Keratinocyte (primary cell): Measurements from ENCODE around the gene PAGE2B. TPM values are rescaled to one million over a fixed set of nuclear protein-coding genes. Genes with fewer than 3 reads are reported as not detected.

Experiments
- DNase-seq: peaks from one replicate; pipeline ENCODE4 v3.0.0-alpha.2; 2011; ENCODE audit warnings: low read depth, missing footprints, low spot score
- FAIRE-seq: peaks from 2 replicates; lab custom pipeline; 2011; peaks lifted over from hg19 to GRCh38; lab: Jason Lieb, UNC
- H2AFZ ChIP-seq: 2 replicates; pipeline ENCODE4 v1.6.0; 2012; ENCODE audit warnings: low read length, control low read depth, inconsistent platforms; ENCODE audit not compliant: control insufficient read depth
- H3K27ac ChIP-seq: 2 replicates; pipeline ENCODE4 v1.5.1; 2011; ENCODE audit warnings: low read length; ENCODE audit not compliant: control insufficient read depth, insufficient read depth
- H3K27me3 ChIP-seq: 3 replicates; pipeline ENCODE4 v1.6.0; 2011; ENCODE audit warnings: low read length; ENCODE audit not compliant: control insufficient read depth, insufficient read depth; ENCODE audit errors: extremely low read depth
- H3K36me3 ChIP-seq, 2 experiments: 2 replicates in 1 of 2; 3 replicates in 1 of 2; pipeline ENCODE4 v1.5.1; 2011; ENCODE audit warnings: low read length in 2 of 2, mild to moderate bottlenecking in 1 of 2; ENCODE audit not compliant: control insufficient read depth in 2 of 2, insufficient read depth in 2 of 2; ENCODE audit errors: extremely low read depth in 1 of 2
- H3K4me1 ChIP-seq: 3 replicates; pipeline ENCODE4 v1.5.1; 2011; ENCODE audit warnings: low read length; ENCODE audit not compliant: control insufficient read depth, insufficient read depth; ENCODE audit errors: extremely low read depth
- H3K4me2 ChIP-seq: 3 replicates; pipeline ENCODE4 v1.6.0; 2011; ENCODE audit warnings: low read depth, low read length; ENCODE audit not compliant: control insufficient read depth, insufficient read depth; ENCODE audit errors: extremely low read depth
- H3K4me3 ChIP-seq, 3 experiments: fragments of 200-600 bp in 1 of 3; sonication (generic) in 1 of 3; 2 replicates in 2 of 3; 3 replicates in 1 of 3; pipeline ENCODE4 v1.5.1; 2011 to 2016; ENCODE audit warnings: low read length in 3 of 3, mild to moderate bottlenecking in 3 of 3, control low read depth in 2 of 3, inconsistent platforms in 1 of 3, low read depth in 1 of 3, mixed read lengths in 1 of 3, mixed run types in 1 of 3, moderate library complexity in 1 of 3; ENCODE audit not compliant: control insufficient read depth in 2 of 3, insufficient read depth in 2 of 3; ENCODE audit errors: extremely low read depth in 1 of 3
- H3K79me2 ChIP-seq: 2 replicates; pipeline ENCODE4 v1.6.0; 2012; ENCODE audit warnings: low read length; ENCODE audit not compliant: control insufficient read depth, insufficient read depth
- H3K9ac ChIP-seq: 3 replicates; pipeline ENCODE4 v1.6.0; 2011; ENCODE audit warnings: low read length; ENCODE audit not compliant: control insufficient read depth, insufficient read depth; ENCODE audit errors: extremely low read depth
- H3K9me1 ChIP-seq: 3 replicates; pipeline ENCODE4 v1.6.0; 2011; ENCODE audit warnings: low read length; ENCODE audit not compliant: control insufficient read depth, insufficient read depth; ENCODE audit errors: extremely low read depth
- H3K9me3 ChIP-seq: 2 replicates; pipeline ENCODE4 v1.5.1; 2012; ENCODE audit warnings: low read depth, low read length; ENCODE audit not compliant: control insufficient read depth
- H4K20me1 ChIP-seq: 3 replicates; pipeline ENCODE4 v1.6.0; 2011; ENCODE audit warnings: low read length; ENCODE audit not compliant: control insufficient read depth, insufficient read depth; ENCODE audit errors: extremely low read depth
- EZH2 ChIP-seq: IDR thresholded peaks from one replicate; pipeline ENCODE4 v1.6.1; 2012; ENCODE audit warnings: inconsistent platforms, mild to moderate bottlenecking, low read length, moderate library complexity
- dilution Hi-C: fragments of 300-500 bp; cut with MboI; formaldehyde crosslinking; loops from one replicate; pipeline ENCODE4 v1.7.0; 2020; ENCODE audit warnings: low sequenced_read_pairs; ENCODE audit not compliant: extremely low pct_ligation_motif_present
- polyA plus RNA-seq, 5 experiments: library from polyadenylated mRNA; depleted of rRNA in 3 of 5; stranded (reverse) in 3 of 5; stranded (forward) in 1 of 5; unstranded in 1 of 5; fragments of >200 nt; gene quantifications; 1 replicate in 1 of 5; 2 replicates in 3 of 5; 3 replicates in 1 of 5; pipeline versions ENCODE4 v1.2.1 to v1.2.3, GENCODE V29; 2011 to 2012; ENCODE audit warnings: missing spikeins in 2 of 5, low read depth in 1 of 5, low replicate concordance in 1 of 5
- TF ChIP-seq, protein P1 (sequence below), 3 experiments: IDR thresholded peaks in 1 of 3; conservative IDR thresholded peaks in 1 of 3; optimal IDR thresholded peaks in 1 of 3; 2 replicates in 2 of 3; 3 replicates in 1 of 3; pipeline versions ENCODE3 to v1.5.1; 2011; ENCODE audit warnings: low read length in 3 of 3, mild to moderate bottlenecking in 3 of 3, moderate library complexity in 2 of 3, control low read depth in 1 of 3, inconsistent platforms in 1 of 3; ENCODE audit not compliant: insufficient read depth in 2 of 3; ENCODE audit errors: extremely low read depth in 1 of 3

Gene PAGE2B
- polyA plus RNA-seq, 1 donor (not counting 4 experiments of a cell fraction or from before 2014, with no cell fraction given): not detected

DNA sequence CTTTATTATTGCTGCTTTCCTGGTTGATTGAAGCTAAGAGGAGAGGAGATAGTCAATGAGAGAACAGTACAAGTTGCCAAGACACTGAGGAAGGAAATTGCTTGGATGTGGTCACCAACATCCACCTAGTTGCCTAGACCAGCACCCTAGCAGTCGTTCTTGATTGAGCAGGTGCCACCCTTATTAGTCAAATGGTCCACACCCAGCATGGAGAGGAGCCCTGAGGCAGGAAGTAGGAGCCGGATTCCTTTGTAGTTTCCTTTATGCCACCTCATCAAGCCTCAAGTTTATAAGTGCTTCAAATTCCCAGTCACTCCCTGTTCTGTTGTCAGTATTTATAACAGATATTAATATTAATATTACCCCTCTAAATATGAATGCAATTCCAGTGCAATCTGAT lies 33.1 kb downstream of the PAGE2B start:
- Histone ChIP-seq H3K36me3 (no peaks in the 10 kb centered on the region), H3K27ac (no peak overlapping the region), H3K79me2 (no peaks in the 10 kb centered on the region), H3K9me3 (no peaks in the 10 kb centered on the region), H3K9ac (no peak overlapping the region), H3K9me1 (no peaks in the 10 kb centered on the region), H3K27me3 (no peaks in the 10 kb centered on the region), H3K4me3 (no peak overlapping the region), H3K4me2 (no peak overlapping the region), H4K20me1 (no peaks in the 10 kb centered on the region), H2AFZ (no peak overlapping the region), H3K4me1 (peaks cover 2% of the 10 kb centered on the region)
- FAIRE-seq (no peak), DNase-seq (peak; percentile 23)
- dilution Hi-C loops: no loop called here
- TF ChIP-seq EZH2: no peak
- TF ChIP-seq, protein P1, sequence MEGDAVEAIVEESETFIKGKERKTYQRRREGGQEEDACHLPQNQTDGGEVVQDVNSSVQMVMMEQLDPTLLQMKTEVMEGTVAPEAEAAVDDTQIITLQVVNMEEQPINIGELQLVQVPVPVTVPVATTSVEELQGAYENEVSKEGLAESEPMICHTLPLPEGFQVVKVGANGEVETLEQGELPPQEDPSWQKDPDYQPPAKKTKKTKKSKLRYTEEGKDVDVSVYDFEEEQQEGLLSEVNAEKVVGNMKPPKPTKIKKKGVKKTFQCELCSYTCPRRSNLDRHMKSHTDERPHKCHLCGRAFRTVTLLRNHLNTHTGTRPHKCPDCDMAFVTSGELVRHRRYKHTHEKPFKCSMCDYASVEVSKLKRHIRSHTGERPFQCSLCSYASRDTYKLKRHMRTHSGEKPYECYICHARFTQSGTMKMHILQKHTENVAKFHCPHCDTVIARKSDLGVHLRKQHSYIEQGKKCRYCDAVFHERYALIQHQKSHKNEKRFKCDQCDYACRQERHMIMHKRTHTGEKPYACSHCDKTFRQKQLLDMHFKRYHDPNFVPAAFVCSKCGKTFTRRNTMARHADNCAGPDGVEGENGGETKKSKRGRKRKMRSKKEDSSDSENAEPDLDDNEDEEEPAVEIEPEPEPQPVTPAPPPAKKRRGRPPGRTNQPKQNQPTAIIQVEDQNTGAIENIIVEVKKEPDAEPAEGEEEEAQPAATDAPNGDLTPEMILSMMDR (optimal IDR thresholded peaks at IDR 0.05 in 1 of 3, IDR thresholded peaks at IDR 0.05 in 1 of 3, conservative IDR thresholded peaks at IDR 0.05 in 1 of 3; ENCODE audit: extremely low read depth in 1 of 3, insufficient read depth in 2 of 3, low read length in 3 of 3): no peak

DNA sequence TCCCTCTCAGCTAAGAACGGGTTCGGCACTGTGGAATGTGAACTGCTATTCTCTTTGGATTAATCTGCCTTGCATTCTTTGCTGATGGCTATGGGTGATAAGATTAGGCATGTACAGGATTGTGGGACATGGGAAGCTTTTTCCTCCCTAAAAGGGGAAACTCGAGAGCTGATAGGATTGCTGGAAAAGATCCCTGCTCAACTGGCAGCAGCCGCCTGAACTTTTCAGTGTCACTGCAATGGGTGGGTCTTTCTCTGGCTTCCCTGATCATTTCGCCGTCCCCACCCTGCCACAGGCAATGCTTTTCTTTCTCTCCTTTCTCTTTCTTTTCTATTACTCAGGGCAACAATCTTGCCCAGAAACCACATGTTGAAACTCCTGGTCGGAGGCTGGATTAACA lies 34.5 kb downstream of the PAGE2B start:
- FAIRE-seq (no peak), DNase-seq (no peak)
- Histone ChIP-seq H3K4me1 (peaks cover 2% of the 10 kb centered on the region), H3K9ac (no peak overlapping the region), H3K27me3 (no peaks in the 10 kb centered on the region), H3K4me2 (no peak overlapping the region), H4K20me1 (no peaks in the 10 kb centered on the region), H3K27ac (no peak overlapping the region), H3K36me3 (no peaks in the 10 kb centered on the region), H3K9me3 (no peaks in the 10 kb centered on the region), H2AFZ (peak overlapping the region; percentile 58), H3K79me2 (no peaks in the 10 kb centered on the region), H3K4me3 (no peak overlapping the region), H3K9me1 (no peaks in the 10 kb centered on the region)
- TF ChIP-seq, protein P1 (optimal IDR thresholded peaks at IDR 0.05 in 1 of 3, IDR thresholded peaks at IDR 0.05 in 1 of 3, conservative IDR thresholded peaks at IDR 0.05 in 1 of 3; ENCODE audit: extremely low read depth in 1 of 3, insufficient read depth in 2 of 3, low read length in 3 of 3): no peak
- TF ChIP-seq EZH2: no peak
- dilution Hi-C loops: no loop called here
